Body of pancreas (tissue), 4 donors: ENCODE data around the gene NARF.
"Not testable (repeated sequence)": the region's sequence is repeated elsewhere in the genome, so short reads cannot be mapped to it uniquely, and the experiment has no call there.

Experiments
- CTCF ChIP-seq, 7 experiments: fragments of 450-650 bp in 4 of 7; fragments of 200-600 bp in 3 of 7; sonication (generic) in 3 of 7; IDR thresholded peaks; one replicate each; pipeline ENCODE4 v1.5.1; 2016 to 2019; ENCODE audit warnings: antibody characterized with exemption in 7 of 7
- POLR2A ChIP-seq, 3 donors: fragments of 450-650 bp; IDR thresholded peaks; one replicate each; pipeline ENCODE4 v1.6.1; 2016; ENCODE audit warnings: antibody characterized with exemption in 3 of 3, mild to moderate bottlenecking in 2 of 3

- not testable (repeated sequence) for TF ChIP-seq POLR2A, CTCF (IDR thresholded peaks at IDR 0.05)
Observed at GRCh38 chr17:82513864-82514263, 55.3 kb downstream of the NARF start.
